ENCODE measurements around the gene ARMC8.

DNA sequence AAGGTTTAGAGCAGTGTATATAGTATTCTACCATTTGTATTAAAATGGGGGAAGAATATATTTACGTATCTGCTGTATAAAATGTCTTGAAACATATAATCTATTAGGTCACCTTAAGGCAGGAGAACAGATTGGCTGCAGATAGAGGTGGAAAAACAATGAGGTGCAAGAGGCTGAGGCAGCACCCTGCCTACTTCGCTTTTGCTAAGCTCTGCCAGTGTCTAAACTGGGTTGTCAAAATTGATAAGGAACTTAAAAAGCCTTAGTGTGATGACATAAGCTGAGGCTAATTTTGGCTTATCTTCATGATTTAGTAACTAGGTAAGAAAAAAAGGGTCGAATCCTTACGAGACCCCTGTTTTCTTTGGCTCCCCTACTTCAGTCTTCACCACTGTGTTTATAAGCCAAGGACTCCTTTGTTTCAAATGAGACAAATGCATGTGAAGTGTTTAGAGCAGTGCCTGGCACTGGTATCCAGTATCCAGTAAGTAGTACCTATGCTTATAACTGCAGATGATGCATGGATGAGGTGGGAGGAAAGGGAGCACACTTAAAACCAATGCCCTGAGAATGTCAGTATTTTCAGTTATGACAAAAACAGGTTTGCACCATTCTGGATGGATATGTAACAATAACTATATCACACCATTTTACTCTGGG, 45.7 kb downstream of the ARMC8 start:
- TF ChIP-seq, protein P1, sequence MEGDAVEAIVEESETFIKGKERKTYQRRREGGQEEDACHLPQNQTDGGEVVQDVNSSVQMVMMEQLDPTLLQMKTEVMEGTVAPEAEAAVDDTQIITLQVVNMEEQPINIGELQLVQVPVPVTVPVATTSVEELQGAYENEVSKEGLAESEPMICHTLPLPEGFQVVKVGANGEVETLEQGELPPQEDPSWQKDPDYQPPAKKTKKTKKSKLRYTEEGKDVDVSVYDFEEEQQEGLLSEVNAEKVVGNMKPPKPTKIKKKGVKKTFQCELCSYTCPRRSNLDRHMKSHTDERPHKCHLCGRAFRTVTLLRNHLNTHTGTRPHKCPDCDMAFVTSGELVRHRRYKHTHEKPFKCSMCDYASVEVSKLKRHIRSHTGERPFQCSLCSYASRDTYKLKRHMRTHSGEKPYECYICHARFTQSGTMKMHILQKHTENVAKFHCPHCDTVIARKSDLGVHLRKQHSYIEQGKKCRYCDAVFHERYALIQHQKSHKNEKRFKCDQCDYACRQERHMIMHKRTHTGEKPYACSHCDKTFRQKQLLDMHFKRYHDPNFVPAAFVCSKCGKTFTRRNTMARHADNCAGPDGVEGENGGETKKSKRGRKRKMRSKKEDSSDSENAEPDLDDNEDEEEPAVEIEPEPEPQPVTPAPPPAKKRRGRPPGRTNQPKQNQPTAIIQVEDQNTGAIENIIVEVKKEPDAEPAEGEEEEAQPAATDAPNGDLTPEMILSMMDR (IDR thresholded peaks at IDR 0.05): no peak
- TF ChIP-seq EP300 (IDR thresholded peaks at IDR 0.05): no peak

Data from stomach (tissue), 4 donors.